BLaER1 treated with 17β-estradiol and CSF1 and Interleukin-3, amounts not matched to agents 10 nM and 100 nM (cell line): ENCODE measurements around the gene ISCA1.

Experiments
- H3K27ac ChIP-seq, 11 experiments: shearing (Covaris generic); formaldehyde crosslinking; 2 replicates each; pipeline ENCODE4 v1.8.1; 2022
- H3K27me3 ChIP-seq, 11 experiments: shearing (Covaris generic); formaldehyde crosslinking; 2 replicates each; pipeline ENCODE4 v1.8.1; 2022
- H3K36me3 ChIP-seq, 11 experiments: shearing (Covaris generic); formaldehyde crosslinking; 2 replicates each; pipeline ENCODE4 v1.8.1; 2022
- H3K4me1 ChIP-seq, 10 experiments: shearing (Covaris generic); formaldehyde crosslinking; 2 replicates each; pipeline ENCODE4 v1.8.1; 2022
- H3K4me2 ChIP-seq, 11 experiments: shearing (Covaris generic); formaldehyde crosslinking; 2 replicates each; pipeline ENCODE4 v1.8.1; 2022
- H3K4me3 ChIP-seq, 10 experiments: shearing (Covaris generic); formaldehyde crosslinking; 2 replicates each; pipeline ENCODE4 v1.8.1; 2022
- H3K9ac ChIP-seq, 11 experiments: shearing (Covaris generic); formaldehyde crosslinking; 2 replicates each; pipeline ENCODE4 v1.8.1; 2022
- H3K9me3 ChIP-seq, 11 experiments: shearing (Covaris generic); formaldehyde crosslinking; replicated peaks in 1 of 11; 2 replicates each; pipeline ENCODE4 v1.8.1; 2022
- H4K20me1 ChIP-seq, 11 experiments: shearing (Covaris generic); formaldehyde crosslinking; 2 replicates each; pipeline ENCODE4 v1.8.1; 2022
- Cebpa-rat ChIP-seq, 11 experiments: shearing (Covaris generic); IDR thresholded peaks; 2 replicates each; pipeline ENCODE4 v1.8.1; 2022

The ISCA1 gene

DNA sequence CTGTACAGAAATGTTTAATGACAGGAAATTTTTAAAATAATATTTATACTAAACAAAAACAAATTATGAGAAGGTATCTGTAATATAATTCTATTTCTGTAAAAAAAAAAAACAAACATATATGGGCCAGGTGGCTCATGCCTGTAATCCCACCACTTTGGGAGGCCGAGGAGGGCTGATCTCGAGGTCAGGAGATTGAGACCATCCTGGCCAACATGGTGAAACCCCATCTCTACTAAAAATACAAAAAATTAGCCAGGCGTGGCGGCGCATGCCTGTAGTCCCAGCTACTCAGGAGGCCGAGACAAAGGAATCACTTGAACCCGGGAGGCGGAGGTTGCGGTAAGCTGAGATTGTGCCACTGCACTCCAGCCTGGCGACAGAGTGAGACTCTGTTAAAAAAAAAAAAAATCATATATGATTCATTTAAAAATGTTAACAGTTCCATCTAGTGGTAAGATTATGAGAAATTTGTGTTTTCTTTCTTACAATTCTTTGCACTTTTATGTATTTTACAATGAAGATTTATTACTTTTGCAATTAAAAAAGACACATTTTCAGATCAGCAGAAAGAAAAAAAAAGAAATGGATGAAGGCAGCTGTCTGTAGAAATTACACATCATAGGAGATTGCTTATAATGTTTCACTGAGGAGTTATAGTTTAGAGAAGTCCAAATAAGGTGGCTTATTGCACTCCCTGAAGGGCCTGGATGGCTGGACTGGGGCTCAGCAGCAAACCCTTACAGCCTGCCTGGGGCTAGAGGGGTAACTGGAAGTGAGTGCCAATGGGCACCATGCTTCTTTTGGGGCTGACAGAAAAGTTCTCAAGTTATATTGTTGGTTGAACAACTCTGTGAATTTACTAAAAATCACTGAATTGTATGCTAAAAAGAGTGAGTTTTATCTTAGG is 43.2 kb downstream of the ISCA1 start:
- Histone ChIP-seq H3K27ac (no peak overlapping the region), H3K4me1 (peaks cover 0 to 12% (median 4%) of the 10 kb centered on the region in 10 experiments; a peak in 9 of 20 replicates), H3K27me3 (no peaks in the 10 kb centered on the region), H4K20me1 (no peaks in the 10 kb centered on the region), H3K4me2 (no peak overlapping the region), H3K36me3 (no peaks in the 10 kb centered on the region), H3K9me3 (no peaks in the 10 kb centered on the region), H3K4me3 (no peak overlapping the region), H3K9ac (no peak overlapping the region)
- TF ChIP-seq Cebpa-rat (IDR thresholded peaks at IDR 0.05), result no peak

- H3K36me3 ChIP-seq, result no peaks in the 10 kb centered on the region
- peaks cover 0 to 6% (median 0%) of the 10 kb centered on the region in 10 experiments; a peak in 1 of 20 replicates for H3K4me1 ChIP-seq
- no peak overlapping the region for H3K4me3 ChIP-seq
- H3K9me3 ChIP-seq, result no peaks in the 10 kb centered on the region
- H3K4me2 ChIP-seq, result no peak overlapping the region
- no peak overlapping the region for H3K9ac ChIP-seq
- H4K20me1 ChIP-seq, result no peaks in the 10 kb centered on the region
- TF ChIP-seq Cebpa-rat (IDR thresholded peaks at IDR 0.05), result no peak
- H3K27ac ChIP-seq, result no peak overlapping the region
- H3K27me3 ChIP-seq, result no peaks in the 10 kb centered on the region
Observed at GRCh38 chr9:86230858-86231257, 51.5 kb downstream of the ISCA1 start.

- H4K20me1 ChIP-seq, result no peaks in the 10 kb centered on the region
- no peaks in the 10 kb centered on the region for H3K9me3 ChIP-seq
- H3K27me3 ChIP-seq, result no peaks in the 10 kb centered on the region
- no peaks in the 10 kb centered on the region for H3K4me1 ChIP-seq
- no peak overlapping the region for H3K9ac ChIP-seq
- no peak overlapping the region for H3K4me2 ChIP-seq
- no peak overlapping the region for H3K27ac ChIP-seq
- no peak overlapping the region for H3K4me3 ChIP-seq
- no peaks in the 10 kb centered on the region for H3K36me3 ChIP-seq
- TF ChIP-seq Cebpa-rat (IDR thresholded peaks at IDR 0.05), result no peak
Observed at GRCh38 chr9:86222667-86223066, 59.7 kb downstream of the ISCA1 start.

- H3K4me2 ChIP-seq, result no peak overlapping the region
- H3K4me1 ChIP-seq, result no peaks in the 10 kb centered on the region
- no peaks in the 10 kb centered on the region for H3K36me3 ChIP-seq
- H3K9me3 ChIP-seq, result no peaks in the 10 kb centered on the region
- TF ChIP-seq Cebpa-rat (IDR thresholded peaks at IDR 0.05), result no peak
- H4K20me1 ChIP-seq, result no peaks in the 10 kb centered on the region
- no peaks in the 10 kb centered on the region for H3K27me3 ChIP-seq
- no peak overlapping the region for H3K27ac ChIP-seq
- no peak overlapping the region for H3K9ac ChIP-seq
- H3K4me3 ChIP-seq, result no peak overlapping the region
Observed at GRCh38 chr9:86219606-86220005, 62.7 kb downstream of the ISCA1 start.

DNA sequence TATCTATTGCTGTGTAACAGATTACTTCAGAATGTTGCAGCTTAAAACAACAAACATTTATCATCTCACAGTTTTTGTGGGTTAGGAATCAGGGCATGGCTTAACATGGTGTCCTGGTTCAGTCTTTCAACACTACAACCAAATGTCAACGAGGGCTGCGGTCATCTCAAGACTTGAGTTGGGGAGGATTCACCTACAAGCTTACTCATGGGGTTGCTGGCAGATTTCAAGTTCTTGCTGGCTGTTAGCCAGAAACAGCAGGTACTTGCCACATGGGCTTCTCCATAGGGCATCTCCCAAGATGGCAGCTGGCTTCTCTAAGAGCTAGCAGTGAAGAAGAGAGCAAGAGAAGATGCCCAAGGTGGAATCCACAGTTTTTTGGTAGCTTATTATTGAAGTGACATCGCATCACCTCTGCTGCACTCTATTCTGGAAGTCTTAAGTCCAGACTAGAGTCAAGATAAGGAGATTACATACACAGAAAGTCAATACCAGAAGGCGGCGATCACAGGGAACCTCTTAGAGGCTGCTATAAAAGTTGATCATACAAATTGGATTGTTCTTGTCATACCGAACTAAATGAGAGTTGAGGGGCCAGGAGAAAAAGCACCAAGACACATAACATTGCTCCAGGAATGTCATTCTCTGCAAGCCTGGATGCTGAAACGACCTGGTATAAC is 65.1 kb downstream of the ISCA1 start:
- TF ChIP-seq Cebpa-rat (IDR thresholded peaks at IDR 0.05), result no peak
- H3K4me1 ChIP-seq, result no peaks in the 10 kb centered on the region
- H3K4me2 ChIP-seq, result no peak overlapping the region
- H3K27me3 ChIP-seq, result no peaks in the 10 kb centered on the region
- no peaks in the 10 kb centered on the region for H4K20me1 ChIP-seq
- H3K9me3 ChIP-seq, result no peaks in the 10 kb centered on the region
- no peak overlapping the region for H3K4me3 ChIP-seq
- no peaks in the 10 kb centered on the region for H3K36me3 ChIP-seq
- no peak overlapping the region for H3K9ac ChIP-seq
- no peak overlapping the region for H3K27ac ChIP-seq
